Right lobe of liver (tissue), 4 donors: ENCODE data around the gene PDLIM5.

Experiments used
- POLR2A ChIP-seq: fragments of 450-650 bp; IDR thresholded peaks from one replicate; pipeline ENCODE4 v1.6.1; 2017; ENCODE audit warnings: antibody characterized with exemption, mild to moderate bottlenecking
- TF ChIP-seq, protein P1 (sequence below), 4 donors: fragments of 200-600 bp in 3 of 4; fragments of 450-650 bp in 1 of 4; IDR thresholded peaks; one replicate each; pipeline versions ENCODE4 v1.5.1 to v1.8.0; 2016 to 2022; ENCODE audit warnings: antibody characterized with exemption in 4 of 4, mild to moderate bottlenecking in 2 of 4
- donor health status: DM: no; HTN: no; CAD: no.
- donor health status: DM: no; HTN: no; CAD: no.
- donor health status: DM: no; HTN: yes; CAD: no.

DNA sequence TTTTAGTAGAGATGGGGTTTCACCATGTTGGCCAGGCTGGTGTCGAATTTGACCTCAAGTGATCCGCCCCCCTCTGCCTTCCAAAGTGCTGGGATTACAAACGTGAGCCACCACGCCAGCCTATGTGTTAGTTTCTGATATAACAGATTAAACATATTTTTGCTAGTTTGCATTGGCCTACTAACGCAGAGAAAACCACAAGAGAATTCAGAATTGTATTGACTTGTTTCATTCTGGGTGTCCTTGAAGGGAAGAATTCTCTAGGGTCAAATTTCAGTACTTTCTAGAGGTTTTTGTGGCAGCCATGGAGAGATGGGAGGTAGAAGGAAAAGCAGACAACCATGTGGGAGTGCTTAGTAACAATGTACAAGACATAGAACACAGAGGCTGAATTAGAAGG lies 259.9 kb downstream of the PDLIM5 start:
- no peak for TF ChIP-seq POLR2A
- TF ChIP-seq, protein P1, sequence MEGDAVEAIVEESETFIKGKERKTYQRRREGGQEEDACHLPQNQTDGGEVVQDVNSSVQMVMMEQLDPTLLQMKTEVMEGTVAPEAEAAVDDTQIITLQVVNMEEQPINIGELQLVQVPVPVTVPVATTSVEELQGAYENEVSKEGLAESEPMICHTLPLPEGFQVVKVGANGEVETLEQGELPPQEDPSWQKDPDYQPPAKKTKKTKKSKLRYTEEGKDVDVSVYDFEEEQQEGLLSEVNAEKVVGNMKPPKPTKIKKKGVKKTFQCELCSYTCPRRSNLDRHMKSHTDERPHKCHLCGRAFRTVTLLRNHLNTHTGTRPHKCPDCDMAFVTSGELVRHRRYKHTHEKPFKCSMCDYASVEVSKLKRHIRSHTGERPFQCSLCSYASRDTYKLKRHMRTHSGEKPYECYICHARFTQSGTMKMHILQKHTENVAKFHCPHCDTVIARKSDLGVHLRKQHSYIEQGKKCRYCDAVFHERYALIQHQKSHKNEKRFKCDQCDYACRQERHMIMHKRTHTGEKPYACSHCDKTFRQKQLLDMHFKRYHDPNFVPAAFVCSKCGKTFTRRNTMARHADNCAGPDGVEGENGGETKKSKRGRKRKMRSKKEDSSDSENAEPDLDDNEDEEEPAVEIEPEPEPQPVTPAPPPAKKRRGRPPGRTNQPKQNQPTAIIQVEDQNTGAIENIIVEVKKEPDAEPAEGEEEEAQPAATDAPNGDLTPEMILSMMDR (IDR thresholded peaks at IDR 0.05) = no peak
